ENCODE measurements around the gene ADAMTSL1.

ADAMTSL1 gene

DNA sequence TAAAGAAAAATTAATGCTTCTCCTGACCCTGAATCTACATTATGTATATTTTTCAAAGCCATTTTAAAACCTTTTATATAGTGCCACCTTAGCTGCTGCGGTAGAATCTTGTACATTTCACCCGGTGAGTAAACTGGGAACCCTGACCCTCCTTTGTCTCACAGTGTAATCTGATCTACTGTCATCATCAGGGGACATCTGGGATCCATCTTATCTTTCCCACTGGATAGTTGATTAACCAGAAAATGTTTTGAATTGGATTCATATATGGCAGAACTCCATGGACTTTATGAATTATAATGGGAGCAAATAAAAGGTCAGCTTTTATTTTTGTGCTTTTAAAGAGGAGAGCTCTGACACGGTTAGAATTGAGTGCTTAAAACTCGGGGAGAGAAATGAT, 95.0 kb downstream of the ADAMTSL1 start:
- peak; percentile 84 for DNase-seq

GRCh38 chr9:18569941-18570630, 96.1 kb downstream of the ADAMTSL1 start:
- DNase-seq = no peak

- DNase-seq = no peak
These were observed 99.1 kb downstream of the ADAMTSL1 start for GRCh38 chr9:18573021-18573556.

GRCh38 chr9:18575686-18576085, 101.7 kb downstream of the ADAMTSL1 start:
- no peak for DNase-seq

DNA sequence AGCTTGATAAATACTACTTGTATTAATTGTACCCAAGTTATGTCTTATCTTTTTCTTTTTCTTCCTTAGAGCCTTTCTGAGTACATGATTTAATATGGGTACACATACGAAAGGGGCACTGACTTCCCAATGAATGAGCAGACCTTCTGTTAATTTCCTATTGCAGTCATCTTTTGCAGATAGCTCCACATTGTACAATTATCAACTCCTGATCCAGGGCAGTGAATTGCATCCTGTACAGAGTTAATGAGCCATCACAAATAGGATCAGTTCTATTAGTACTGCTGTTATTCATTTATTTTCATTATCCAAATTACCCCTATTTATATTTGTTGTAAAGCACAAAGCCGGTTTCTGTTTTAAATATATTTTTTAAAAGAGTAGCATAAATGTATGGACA, 105.6 kb downstream of the ADAMTSL1 start:
- DNase-seq = peak; percentile 16

DNA sequence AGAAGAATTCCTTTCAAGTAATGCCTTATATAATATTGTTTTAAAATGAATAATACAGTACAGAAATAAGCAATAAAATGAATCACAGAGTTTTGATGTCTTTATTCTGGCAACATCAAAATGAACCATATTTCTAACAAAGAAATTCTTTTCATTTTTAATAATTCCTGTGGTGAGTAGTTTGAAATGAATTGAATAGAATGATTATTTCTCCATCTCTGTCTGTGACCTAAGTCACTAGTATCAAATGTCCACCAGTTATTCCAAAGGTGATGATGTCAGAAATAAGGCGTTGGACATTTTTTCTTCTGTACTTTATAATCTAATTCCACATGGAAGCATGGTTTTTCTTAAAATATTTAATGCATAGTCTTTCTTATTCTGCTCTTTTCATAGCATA, 106.2 kb downstream of the ADAMTSL1 start:
- no peak for DNase-seq

DNA sequence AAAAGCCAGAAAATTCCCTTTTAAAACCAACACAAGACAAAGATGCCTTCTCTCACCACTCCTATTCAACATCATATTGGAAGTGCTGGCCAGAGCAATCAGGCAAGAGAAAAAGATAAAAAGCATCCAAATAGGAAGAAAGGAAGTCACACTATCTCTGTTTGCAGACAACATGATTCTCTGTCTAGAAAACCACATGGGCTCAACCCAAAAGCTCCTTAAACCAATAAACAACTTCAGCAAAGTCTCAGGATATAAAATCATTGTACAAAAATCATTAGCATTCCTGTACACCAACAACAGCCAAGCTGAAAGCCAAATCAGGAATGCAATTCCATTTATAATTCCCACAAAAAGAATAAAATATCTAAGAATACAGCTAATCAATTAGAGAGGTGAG, 112.0 kb downstream of the ADAMTSL1 start:
- DNase-seq = no peak

- no peak for DNase-seq
These were observed 114.0 kb downstream of the ADAMTSL1 start for GRCh38 chr9:18588002-18588401.

DNA sequence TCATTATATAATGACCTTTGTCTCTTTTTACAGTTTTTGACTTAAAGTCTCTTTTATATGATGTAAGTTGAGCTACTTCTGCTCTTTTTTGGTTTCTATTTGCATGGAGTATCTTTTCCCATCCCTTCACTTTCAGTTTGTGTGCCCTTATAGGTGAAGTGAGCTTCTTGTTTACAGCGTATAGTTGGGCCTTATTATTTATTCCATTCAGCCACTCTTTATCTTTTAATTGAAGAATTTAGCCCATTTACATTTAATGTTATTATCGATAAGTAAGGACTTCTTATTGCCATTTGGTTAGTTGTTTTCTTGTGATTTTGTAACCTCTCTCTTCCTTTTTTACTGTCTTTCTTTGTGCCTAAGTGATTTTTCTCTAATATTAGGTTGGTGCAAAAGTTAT, 117.3 kb downstream of the ADAMTSL1 start:
- DNase-seq = no peak

DNA sequence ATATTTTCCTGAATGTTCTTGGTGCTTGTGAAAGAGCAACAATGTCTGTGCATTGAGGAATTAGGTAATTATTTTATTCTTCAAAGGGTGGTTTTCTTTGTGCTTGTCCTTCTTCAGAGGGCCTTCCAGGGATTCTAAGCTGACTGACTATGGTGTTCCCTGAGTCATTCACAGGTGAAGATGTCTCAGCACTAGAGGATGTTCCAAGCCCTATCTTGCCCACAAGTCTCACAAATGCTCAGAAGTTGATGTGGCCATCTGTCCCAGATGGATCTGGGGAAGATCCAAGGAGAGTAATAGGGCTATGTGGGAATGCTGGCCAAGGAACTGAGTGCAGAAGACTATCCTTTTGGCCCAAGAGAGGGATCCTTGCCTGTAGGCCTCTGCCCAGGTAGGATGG, 120.9 kb downstream of the ADAMTSL1 start:
- DNase-seq = no peak

DNA sequence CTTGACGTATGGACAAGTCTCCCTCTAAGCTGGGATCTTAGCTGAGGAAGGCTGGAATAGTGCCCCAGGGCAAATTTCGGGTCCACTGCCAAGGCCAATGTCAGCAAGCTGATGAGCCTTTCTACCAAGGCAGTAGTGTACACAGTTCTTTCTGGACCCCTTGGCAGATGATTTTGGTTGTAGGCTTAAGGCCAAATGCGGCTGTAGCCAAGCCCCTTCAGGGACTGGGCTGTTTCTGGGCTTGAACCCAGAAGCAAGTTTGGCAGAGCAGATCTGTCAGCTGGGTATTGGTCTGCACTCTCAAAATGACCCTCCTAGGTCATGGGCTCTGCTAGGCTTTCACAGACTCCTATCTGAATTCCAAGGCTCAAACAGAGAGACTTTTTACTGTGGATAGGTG, 121.6 kb downstream of the ADAMTSL1 start:
- DNase-seq = no peak

- DNase-seq = no peak
These were observed 123.0 kb downstream of the ADAMTSL1 start for GRCh38 chr9:18596920-18597319.

- DNase-seq = no peak
These were observed 125.0 kb downstream of the ADAMTSL1 start for GRCh38 chr9:18598969-18599368.

- no peak for DNase-seq
These were observed 127.1 kb downstream of the ADAMTSL1 start for GRCh38 chr9:18601026-18601425.

DNA sequence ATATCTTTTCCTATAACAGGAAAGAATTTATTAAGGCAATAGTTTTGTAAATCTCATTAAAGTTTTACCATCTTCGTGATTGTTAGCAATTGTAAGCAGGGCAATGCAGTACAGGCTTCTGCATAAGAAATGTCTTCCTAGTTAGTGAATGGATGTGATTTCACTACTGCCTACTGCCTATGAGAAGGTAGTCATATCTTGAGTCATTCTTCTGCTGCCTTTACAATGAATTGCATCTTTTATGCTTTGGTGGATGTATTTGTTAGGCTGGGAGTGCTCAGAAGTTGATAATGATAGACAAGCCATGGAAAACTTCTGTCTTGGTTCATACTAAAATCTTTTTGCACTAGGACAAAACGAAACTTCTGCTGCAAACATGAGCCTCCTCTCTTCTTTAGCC, 128.0 kb downstream of the ADAMTSL1 start:
- DNase-seq = no peak

DNA sequence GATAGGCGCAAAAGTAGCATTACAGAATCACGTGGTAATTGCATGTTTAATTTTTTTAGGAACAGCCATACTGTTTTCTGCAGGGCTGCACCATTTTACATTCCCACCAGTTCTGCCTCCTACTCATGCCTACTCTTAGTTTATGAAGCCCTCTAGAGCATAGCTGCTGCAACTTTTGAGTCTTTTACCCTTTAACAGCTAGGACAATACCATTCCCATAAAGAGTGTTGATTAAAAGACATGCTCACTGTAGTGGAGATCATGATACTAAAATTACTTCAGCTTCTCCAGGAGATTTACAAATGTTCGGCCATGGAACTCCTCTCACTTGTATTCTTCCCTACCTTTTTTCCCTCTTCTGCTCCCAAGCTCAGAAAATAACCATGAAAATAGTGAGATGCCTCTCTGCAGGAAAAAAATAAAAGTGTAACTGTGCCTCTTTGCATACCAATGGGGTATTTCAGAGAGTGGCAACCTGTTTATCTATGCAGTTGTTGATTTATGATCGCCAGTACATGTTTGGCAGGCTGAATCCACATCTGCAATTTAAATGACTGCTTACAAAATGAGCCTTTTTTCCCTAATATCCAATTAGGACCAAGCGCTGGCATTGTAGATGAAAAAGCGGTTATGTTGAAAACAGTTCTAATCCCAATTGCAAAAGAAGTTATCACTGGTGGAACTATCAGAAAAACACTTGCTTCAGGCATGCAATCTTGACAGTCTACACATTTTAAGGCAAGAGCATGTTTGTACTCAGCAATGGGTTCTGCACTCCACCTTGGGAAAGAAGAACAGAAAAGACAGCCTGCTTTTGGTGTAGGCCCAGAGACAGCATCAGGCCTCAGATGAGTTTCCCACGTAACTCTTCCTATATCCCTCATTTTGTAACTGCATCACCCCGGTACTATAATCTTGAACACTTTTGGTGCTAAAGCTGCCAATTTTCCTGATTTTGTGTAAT, 131.1 kb downstream of the ADAMTSL1 start:
- DNase-seq = no peak

DNA sequence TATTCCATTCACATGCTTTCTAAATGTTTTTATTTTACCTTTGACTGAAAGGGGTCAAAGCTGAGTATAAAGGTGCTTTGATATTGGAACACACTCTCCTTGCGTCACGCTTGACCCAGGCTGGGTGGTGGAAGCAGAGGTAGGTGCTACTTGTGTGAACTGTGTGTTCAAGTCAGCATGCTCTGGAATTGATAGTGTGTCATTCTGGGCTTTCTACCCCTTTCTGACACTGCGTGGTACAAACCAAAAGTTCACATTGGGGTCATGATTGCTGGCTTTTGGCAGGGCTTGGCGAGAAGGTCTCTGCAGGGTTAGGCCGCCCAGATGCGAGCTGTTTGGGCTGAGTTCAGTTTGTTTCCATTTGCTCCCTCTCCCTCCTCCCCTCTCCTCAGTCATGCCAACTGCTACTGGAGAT, 131.8 kb downstream of the ADAMTSL1 start:
- no peak for DNase-seq

- DNase-seq = peak; percentile 55
These were observed 132.3 kb downstream of the ADAMTSL1 start for GRCh38 chr9:18606281-18606680.

GRCh38 chr9:18606846-18607245, 132.9 kb downstream of the ADAMTSL1 start:
- DNase-seq = peak; percentile 61

GRCh38 chr9:18608371-18608770, 134.4 kb downstream of the ADAMTSL1 start:
- no peak for DNase-seq

DNA sequence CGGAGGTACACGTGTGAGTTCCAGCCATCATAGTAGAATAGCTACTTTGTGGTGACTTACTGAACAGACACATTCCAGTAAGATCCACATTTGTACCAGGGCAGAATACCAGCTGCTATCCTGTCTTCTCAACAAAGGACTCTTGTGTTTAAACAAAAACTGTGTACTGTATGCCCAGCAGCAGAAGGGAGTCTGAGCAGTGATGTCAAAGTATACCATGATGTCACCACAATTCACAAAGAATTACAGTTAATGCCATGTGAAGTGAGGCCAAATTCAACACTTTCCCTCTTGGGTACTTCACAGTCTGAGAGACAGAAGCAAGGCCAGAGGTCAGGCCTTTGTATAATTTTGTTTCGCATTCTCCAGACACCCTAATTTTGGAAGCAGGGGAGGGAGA, 137.0 kb downstream of the ADAMTSL1 start:
- DNase-seq = no peak

- peak; percentile 10 for DNase-seq
These were observed 138.0 kb downstream of the ADAMTSL1 start for GRCh38 chr9:18611971-18612370.

DNA sequence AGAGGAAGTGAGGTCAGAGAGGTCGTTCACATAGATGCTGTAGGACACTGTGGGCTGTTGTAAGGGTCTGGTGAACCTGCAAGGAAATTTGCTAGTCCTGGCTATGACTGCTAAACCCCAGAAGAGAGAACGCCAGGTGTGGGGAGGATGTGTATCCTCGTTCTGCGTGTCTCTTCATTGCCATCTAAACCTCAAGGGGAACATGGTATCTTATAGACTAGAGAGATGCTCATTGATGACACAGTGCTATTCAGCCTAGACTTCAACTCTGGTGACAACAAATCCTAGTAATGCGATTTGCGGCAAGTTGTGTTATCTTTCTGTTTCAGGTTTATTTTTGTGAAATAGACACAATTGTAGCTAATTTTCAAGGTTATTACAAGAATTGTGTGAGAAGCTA, 140.2 kb downstream of the ADAMTSL1 start:
- DNase-seq = no peak

DNA sequence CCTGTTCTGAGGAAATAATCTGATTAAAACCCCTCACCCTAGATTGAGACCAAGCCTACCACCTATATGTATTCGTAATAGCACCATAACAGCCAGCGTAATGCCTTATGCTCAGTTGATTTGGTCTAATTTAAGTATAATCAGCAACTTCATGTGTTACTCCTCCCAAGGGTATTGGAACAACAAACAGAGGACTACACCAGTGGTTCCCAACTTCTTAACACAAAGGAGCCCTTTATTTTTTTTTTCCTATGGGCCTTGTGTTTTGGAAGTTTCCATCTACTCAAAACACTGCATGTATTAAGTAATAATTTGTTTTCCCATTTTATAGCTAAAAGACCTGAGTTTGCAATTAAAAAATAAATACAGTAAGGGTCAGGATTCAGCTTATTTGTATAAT, 140.7 kb downstream of the ADAMTSL1 start:
- DNase-seq = no peak

All from NCI-H748 treated with DMSO at 0.1 percent for 48 hours (cell line).